Breast epithelium (tissue), 3 donors: Measurements from ENCODE around the gene TLL2.

Source experiments
- CTCF ChIP-seq, 3 donors: fragments of 450-650 bp; IDR thresholded peaks; one replicate each; pipeline ENCODE4 v1.5.1; 2016 to 2017; ENCODE audit warnings: antibody characterized with exemption in 3 of 3, mild to moderate bottlenecking in 3 of 3, moderate library complexity in 3 of 3
- POLR2A ChIP-seq: fragments of 450-650 bp; IDR thresholded peaks from one replicate; pipeline ENCODE4 v1.6.1; 2016; ENCODE audit warnings: antibody characterized with exemption, mild to moderate bottlenecking, moderate library complexity
- POLR2AphosphoS5 ChIP-seq, 3 donors: sonication (generic); formaldehyde crosslinking; IDR thresholded peaks; one replicate each; pipeline ENCODE4 v1.6.1; 2017; ENCODE audit warnings: antibody characterized with exemption in 3 of 3

GRCh38 chr10:96360331-96360730 lies 153.4 kb downstream of the TLL2 start:
- TF ChIP-seq CTCF (IDR thresholded peaks at IDR 0.05) (no peak), POLR2AphosphoS5 (IDR thresholded peaks at IDR 0.05) (no peak), POLR2A (no peak)
